Spleen (tissue), 7 donors: ENCODE data around the gene KLC1.

Experiments
- POLR2AphosphoS5 ChIP-seq, 3 donors: sonication (generic); formaldehyde crosslinking; IDR thresholded peaks; one replicate each; pipeline ENCODE4 v1.5.1; 2017; ENCODE audit warnings: antibody characterized with exemption in 3 of 3
- TF ChIP-seq, protein P1 (sequence below), 11 experiments: fragments of 200-600 bp in 7 of 11; fragments of 450-650 bp in 4 of 11; sonication (generic) in 4 of 11; IDR thresholded peaks in 8 of 11; conservative IDR thresholded peaks in 3 of 11; 1 replicate in 7 of 11; 2 replicates in 4 of 11; pipeline versions ENCODE4 v1.4.0 to v1.8.0; 2016 to 2021; ENCODE audit warnings: antibody characterized with exemption in 11 of 11, inconsistent platforms in 4 of 11, mild to moderate bottlenecking in 1 of 11
- donor health status: DM: no; HTN: no; CAD: no; lungs with moderate emphysema.
- donor health status: DM: no; HTN: no; CAD: no.
- donor health status: DM: no; HTN: no; CAD: no.

DNA sequence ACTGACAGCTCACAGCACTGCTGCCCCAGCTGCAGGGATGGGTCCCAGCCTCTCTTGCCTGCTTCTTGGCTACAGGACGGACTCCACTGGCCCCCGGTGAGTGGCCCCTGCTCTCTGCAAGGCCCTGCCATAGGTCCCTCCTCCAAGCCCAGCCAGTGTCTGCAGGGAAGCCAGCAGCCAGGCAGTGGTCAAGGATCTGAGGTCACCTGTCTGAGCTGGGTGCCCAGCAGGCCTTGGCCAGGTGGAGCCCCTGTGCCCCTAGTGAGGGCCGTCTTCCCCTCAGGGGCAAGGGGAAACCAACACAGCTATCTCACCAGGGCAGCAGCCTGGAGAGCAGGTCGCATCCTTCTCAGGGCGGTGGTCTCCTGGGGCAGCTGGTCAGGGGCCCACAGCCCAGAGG, 73.1 kb downstream of the KLC1 start:
- TF ChIP-seq, protein P1, sequence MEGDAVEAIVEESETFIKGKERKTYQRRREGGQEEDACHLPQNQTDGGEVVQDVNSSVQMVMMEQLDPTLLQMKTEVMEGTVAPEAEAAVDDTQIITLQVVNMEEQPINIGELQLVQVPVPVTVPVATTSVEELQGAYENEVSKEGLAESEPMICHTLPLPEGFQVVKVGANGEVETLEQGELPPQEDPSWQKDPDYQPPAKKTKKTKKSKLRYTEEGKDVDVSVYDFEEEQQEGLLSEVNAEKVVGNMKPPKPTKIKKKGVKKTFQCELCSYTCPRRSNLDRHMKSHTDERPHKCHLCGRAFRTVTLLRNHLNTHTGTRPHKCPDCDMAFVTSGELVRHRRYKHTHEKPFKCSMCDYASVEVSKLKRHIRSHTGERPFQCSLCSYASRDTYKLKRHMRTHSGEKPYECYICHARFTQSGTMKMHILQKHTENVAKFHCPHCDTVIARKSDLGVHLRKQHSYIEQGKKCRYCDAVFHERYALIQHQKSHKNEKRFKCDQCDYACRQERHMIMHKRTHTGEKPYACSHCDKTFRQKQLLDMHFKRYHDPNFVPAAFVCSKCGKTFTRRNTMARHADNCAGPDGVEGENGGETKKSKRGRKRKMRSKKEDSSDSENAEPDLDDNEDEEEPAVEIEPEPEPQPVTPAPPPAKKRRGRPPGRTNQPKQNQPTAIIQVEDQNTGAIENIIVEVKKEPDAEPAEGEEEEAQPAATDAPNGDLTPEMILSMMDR (IDR thresholded peaks at IDR 0.05 in 8 of 11, conservative IDR thresholded peaks at IDR 0.05 in 3 of 11) = no peak
- peak in 1 of 3 donors; percentile 67 for TF ChIP-seq POLR2AphosphoS5 (IDR thresholded peaks at IDR 0.05)
